GM19467 (cell line): Measurements from ENCODE around the gene CHCHD6.

Source experiments
- ATAC-seq: cut with Tn5 transposase; IDR thresholded peaks from one replicate; pipeline ENCODE4 v1.9.1; 2021; ENCODE audit warnings: mild to moderate bottlenecking, moderate library complexity; ENCODE audit not compliant: unreplicated experiment

CHCHD6 gene

DNA sequence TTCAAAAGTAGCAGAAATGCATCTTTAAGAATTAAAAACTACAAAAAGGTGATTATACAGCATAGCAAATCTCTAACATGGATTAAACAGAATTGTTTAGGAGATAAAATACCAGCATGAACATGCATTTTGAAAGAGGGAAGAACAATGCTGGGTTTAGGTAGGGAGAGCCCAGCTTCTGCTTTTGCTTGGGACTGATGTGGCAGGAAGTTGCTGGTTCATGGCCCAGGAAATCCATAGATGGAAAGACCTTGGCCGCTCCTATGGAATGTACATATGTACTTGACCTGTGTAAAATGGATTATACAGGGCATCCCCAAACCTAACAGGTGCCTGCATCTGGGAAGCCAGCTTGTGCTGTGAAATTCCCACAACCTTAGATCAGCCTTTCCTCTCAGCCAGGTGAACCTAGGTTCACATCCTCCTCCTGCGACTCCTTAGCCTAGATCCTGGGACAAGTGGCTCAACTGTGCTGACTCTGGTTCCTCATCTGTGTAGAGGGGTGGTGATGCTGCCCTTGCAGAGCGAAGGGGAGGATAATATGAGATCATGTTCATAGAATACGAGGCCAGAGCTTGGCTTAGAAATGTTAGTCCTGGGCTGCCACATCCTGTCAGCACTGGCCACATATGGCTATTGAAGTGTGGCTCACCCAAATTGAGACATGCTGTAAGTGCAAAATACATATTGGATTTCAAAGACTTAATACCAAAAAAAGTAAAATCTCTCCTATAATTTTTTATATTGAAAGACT lies 231.9 kb downstream of the CHCHD6 start:
- ATAC-seq, result no peak

GRCh38 chr3:126936853-126937425 lies 232.9 kb downstream of the CHCHD6 start:
- ATAC-seq, result no peak

GRCh38 chr3:126937533-126937932 lies 233.5 kb downstream of the CHCHD6 start:
- no peak for ATAC-seq

DNA sequence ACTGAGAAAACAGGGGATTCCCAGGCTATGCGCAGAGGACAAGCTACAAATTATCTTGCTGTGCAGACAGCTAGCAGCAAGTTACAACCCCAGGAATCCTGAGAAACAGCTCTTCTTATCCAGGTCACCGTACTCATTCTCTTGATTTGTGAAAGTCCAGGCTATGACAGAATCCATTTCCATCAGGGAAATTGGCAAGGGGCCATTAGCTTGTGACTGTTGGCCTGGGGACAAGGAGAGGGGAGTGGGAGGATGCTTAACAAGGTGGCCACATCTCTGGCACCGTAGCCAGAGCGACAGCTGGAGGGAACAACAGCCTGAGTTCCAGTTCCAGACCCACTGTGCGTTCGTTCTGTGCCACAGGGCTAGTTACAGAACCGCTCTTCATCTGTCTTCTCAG lies 233.9 kb downstream of the CHCHD6 start:
- ATAC-seq, result no peak

DNA sequence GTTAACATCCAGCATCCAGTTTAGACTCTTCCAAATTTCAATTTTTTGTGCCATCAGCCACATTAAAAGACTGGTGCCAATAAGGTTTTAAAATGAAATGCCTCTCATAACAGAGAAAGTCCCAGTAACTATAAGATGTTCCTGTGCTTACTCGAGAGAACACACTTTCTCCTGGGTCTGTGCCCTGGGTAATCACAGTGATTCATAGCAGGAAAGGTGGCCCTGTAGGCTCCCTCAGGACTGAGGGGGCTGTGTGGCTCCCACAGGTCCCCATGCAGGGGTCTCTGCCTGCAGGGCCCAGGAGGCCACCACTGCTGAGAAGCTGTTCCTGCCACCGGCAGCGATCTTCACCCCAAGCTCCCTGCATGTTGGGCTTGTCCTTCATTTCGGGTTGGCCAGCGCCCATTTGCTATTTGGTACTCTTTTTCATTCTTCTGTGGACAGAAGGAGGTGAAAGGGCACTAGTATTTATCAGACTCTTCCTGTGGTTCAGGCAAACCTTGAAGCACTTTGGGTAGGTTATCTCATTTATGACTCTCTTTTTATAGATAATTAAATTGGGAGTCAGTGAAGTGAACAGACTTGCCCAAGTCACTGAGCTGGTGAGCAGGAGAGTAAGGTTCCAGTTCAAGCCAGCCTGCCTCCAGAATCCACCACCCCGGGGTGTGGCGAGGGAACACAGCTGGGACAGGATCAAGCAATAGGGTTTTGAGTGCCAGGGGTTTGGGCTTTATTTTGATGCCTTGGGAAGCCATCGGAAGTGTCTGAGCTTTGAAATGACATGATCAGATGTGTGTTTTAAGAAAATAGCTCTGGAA lies 234.7 kb downstream of the CHCHD6 start:
- ATAC-seq, result no peak

DNA sequence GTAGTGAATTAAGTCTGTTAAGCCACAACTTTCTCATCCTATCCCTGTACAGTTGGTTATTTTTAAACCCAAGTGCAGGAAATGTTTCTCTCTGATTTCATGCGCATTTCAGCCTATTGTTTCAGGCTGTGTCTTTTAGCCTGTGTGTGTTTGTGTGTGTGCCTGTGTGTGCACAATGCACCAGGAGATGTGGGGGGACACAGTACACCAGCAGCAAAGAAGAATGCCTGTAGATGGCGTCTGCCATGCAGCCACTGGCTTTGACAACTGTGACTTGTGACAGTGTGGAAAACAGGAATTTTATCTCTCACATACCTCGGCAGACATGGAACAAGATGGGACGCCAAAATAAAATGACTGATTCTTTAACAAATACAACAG lies 235.3 kb downstream of the CHCHD6 start:
- no peak for ATAC-seq

DNA sequence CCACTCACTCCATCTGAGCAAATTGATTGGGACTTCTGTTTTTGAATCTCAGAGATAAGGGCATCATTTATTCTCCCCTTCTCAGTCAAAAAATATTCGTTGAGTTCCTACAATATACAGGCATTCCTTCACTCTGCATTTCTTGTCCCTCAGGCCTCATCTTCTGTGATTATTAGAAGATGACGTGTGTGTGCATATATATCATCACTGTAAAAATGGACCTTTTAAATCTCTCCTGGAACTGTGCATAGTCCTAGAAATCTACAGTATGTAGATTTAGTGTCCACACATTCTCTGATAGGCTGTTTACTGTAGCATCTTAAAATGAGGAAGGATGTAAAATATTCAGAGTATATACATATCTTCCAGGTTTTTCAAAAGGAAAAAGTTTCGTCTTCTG lies 235.7 kb downstream of the CHCHD6 start:
- no peak for ATAC-seq

- ATAC-seq, result no peak
These were observed 237.8 kb downstream of the CHCHD6 start for GRCh38 chr3:126941721-126942270.

GRCh38 chr3:126944089-126944965 lies 240.3 kb downstream of the CHCHD6 start:
- no peak for ATAC-seq

GRCh38 chr3:126945171-126945721 lies 241.2 kb downstream of the CHCHD6 start:
- ATAC-seq, result no peak

DNA sequence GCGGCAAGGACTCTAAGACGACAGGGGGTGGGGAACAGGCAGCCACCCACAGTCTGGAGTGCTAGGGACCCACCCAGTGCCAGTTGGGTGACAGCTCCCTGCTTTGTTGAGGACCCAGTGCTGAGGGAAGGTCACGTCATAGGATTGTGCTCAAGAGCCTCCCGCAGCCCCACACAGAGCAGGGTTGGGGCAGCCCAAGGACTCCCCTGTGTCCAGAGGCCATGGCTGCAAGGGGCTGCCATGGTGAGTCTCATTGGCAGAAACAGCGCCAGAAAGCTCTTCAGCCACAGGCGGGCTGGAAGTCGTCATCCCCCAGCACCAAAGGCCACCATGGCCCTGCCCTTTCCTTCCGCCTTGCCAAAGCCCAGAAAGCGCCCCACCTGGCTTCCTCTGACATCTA lies 241.9 kb downstream of the CHCHD6 start:
- ATAC-seq, result no peak

- ATAC-seq, result no peak
These were observed 242.4 kb downstream of the CHCHD6 start for GRCh38 chr3:126946405-126946804.

GRCh38 chr3:126947429-126947828 lies 243.4 kb downstream of the CHCHD6 start:
- no peak for ATAC-seq

- no peak for ATAC-seq
These were observed 245.0 kb downstream of the CHCHD6 start for GRCh38 chr3:126948980-126949535.

- ATAC-seq, result no peak
These were observed 247.5 kb downstream of the CHCHD6 start for GRCh38 chr3:126951561-126951960.

DNA sequence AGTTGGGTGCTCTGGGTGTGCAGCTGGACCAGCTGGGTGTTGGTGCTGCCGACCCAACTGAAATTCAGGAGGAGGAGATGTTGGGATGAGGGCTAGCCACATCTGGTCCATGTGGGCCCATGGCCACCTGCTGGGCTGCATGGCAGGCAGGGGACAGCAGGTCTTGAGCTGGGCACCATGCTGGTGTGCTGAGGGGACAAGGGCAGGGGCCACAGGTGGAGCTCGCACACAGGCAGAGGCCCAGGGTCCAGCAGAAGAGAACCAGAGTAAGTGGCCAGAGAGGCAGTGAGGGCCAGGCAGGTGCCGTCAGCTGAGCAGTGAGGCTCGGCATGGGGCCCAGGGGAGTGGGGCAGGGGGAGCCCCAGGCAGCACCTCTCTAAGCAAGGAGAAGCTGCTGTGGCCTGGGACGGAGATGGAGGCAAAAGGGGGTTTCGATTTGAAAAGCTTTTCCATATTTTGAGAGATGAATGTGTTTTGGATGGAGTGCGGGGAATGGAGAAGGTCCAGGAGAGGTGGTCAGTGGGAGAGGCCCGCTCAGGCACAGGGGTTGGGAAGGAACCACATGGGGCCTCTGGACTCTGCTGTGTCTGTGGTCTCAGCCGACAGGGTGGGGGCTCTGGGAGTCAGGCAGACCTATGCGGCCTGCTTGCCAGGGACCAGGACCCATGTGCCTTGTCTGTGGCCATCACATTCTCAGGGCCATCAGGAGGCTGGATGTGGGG lies 248.4 kb downstream of the CHCHD6 start:
- no peak for ATAC-seq

DNA sequence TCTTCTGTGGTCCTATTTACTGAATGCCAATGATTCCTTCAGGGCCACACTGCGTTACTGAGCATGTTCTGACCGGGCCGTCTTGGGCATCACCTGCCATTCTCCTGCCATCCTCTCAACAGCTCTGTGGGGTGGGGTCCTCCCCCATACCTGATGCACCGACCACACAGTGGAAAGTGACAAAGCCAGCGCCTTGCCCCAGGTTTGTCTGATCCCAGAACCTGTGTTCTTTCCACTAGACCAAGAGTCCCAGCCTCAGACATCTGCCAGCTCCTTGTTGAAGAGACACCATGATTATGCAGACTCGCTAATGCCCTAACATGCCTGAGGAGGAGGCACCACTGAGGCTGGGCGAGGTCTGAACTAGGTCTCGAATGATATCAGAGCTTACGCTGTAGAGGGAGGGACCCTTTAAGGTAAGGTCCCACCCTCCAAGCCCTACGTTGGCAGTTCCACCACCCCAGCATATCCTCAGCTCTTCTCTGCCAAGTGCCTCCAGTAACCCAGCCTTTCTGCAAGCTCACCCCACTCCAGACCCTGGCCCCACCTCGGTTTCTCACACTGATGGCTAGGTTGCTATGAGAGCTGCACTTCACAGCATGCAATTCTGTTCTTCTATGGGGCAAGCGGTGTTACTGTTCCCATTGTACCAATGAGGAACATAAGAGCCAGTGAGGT lies 249.1 kb downstream of the CHCHD6 start:
- no peak for ATAC-seq

DNA sequence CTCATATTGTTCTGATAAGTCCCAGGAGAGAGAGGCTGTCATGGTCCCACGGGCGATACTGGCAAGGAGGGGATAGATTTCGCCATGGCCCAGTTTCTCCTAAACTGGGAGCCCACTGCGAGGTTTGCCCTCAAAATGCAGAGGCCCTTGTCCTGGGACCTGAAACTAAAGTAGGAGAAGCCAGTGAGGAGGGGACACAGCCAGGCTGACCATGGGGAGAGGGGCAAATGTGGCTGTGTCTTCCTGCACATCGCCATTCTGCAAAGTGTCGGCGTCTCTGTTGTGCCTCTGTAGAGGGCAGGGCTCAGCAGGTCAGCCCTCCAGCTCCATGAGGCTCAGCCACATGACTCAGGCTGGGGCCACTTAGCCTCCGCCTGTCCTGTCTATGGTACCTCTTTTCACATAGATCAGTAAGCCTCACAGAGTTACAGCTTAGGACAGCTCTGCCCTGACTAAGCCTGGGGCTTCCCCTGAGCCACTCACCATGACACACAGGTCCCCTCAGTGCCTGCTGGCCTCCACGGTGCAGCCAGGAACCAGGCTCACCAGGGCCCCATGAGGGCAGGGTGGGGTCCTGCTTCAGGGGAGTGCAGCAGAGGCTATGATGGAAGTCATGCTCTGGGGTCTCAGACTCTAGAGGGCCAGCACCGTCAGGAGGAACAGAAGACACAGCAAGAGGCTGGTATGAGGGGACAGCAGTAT lies 250.3 kb downstream of the CHCHD6 start:
- peak; percentile 58 for ATAC-seq
